Fibroblast of skin of right biceps (primary cell): ENCODE data around the gene UBE2L3.
"Not testable (repeated sequence)": the region's sequence is repeated elsewhere in the genome, so short reads cannot be mapped to it uniquely, and the experiment has no call there.

Experiments
- DNase-seq: peaks from one replicate; pipeline ENCODE4 v3.0.0-alpha.2; 2013

Gene UBE2L3

DNA sequence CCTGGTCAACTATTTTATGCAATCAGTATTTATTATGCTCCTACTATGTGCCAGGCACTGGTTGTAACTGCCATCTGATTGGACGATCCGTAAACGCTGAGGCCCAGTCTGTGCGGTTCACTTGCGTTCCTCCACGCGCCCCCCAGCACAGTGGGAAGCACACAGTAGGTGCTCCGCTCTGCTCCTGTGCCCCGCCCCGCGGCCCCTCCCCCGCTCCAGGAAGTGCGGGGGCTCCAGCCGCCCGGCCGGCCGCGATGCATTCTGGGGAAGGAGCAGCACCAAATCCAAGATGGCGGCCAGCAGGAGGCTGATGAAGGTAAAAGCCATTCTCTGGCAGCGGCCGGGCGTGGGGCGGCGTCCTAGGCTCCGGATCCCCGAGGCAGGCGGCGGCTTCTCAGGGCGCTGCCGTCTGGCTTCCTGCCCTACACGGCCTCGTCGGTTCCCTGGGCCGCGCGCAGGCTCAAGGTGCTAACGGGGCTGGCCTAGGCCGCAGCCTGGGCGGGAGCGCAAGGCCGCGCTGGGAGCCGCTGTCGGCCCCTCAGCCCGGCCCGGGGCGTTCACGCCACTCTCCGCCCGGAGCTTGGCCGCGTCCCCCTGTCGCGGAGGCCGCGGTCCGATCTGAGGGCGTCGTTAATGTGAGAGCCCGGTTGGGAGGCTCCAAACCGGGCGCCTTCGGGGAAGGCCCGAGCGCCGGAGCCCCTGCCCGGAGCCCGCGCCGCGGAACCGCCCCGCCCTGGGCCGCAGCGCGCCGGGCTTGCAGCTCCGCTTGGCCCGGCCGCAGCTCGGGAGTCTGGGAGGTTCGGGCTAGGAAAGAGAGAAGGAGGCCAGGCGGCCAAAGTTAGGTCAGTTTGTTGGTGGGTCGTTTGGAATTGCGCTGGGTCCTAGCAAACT, at the start of gene UBE2L3:
TSS of gene UBE2L3 (plus strand) at position 259 of the 891 bp plus-strand sequence. CDS start at position 290, 31 bp downstream.
- DNase-seq = peak; percentile 86

DNA sequence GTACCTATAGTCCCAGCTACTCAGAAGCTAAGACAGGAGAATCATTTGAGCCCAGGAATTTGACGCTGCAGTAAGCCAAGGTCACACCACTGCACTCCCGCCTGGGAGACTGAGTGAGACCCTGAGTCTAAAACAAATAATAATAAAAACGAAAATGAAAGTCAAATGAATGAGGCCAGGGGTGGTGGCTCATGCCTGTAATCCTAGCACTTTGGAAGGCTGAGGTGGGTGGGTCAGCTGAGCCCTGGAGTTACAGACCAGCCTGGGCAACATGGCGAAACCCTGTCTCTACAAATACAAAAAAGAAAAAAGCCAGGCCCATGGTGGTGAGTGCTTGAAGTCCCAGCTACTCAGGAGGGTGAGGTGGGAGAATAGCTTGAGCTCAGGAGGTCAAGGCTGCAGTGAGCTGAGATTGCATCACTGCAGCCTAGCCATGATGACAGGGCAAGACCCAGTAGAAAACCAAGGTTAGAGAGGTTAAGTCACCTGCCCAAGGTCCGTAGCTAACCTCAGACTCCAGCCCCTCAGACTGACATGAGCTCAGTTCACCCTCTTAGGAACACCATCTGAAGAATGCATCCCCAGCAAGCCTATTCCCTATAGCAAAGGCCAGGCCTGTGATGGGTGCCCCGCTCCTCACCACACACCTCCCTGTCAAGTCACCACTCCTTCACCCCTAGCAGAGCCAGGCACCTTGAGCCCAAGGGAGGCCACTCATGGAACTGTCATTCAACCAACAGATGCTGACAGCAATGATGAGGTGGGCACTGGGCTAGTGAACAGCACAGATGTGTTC, 40.6 kb upstream of the UBE2L3 start:
- DNase-seq = not testable (repeated sequence)

DNA sequence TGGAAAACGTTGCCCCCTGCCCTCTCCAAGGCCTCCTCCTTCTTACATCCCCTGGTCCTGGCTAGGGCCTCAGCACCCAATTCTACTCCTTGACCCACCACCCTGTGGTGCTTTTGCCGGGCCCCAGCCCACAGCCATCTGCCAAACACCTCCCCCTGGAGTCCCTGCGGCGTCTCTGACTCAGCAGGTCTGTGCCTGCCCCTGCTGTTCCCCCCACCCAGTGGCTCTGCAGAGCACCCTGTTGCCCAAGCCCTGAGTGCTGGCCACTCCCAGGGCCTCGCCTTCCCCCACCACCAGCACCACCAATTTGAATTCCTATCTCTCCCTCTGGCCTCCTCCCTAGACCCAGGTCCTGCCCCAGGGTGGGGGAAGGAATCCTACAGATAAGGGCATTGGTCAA, 36.0 kb upstream of the UBE2L3 start:
- DNase-seq = not testable (repeated sequence)

GRCh38 chr22:21532863-21533648, 34.5 kb upstream of the UBE2L3 start:
- DNase-seq = not testable (repeated sequence)

DNA sequence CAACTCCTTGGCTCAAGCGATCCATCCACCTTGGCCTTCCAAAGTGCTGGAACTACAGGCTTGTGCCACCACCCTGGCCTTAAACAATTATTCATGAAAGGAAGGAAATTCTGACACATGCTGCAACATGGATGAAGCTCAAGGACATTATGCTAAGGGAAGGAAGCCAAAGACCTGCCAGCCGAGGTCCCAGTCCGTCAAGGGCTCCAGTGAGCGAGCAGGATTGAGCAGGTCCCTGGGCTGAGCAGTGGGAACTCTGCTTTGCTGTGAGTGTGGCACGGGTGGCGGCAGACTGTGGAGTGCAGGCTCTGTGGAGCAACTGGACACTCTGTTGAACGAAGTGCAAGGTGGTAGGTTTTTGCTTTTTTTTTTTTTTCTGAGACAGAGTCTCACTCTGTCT, 27.7 kb upstream of the UBE2L3 start:
- DNase-seq = not testable (repeated sequence)

DNA sequence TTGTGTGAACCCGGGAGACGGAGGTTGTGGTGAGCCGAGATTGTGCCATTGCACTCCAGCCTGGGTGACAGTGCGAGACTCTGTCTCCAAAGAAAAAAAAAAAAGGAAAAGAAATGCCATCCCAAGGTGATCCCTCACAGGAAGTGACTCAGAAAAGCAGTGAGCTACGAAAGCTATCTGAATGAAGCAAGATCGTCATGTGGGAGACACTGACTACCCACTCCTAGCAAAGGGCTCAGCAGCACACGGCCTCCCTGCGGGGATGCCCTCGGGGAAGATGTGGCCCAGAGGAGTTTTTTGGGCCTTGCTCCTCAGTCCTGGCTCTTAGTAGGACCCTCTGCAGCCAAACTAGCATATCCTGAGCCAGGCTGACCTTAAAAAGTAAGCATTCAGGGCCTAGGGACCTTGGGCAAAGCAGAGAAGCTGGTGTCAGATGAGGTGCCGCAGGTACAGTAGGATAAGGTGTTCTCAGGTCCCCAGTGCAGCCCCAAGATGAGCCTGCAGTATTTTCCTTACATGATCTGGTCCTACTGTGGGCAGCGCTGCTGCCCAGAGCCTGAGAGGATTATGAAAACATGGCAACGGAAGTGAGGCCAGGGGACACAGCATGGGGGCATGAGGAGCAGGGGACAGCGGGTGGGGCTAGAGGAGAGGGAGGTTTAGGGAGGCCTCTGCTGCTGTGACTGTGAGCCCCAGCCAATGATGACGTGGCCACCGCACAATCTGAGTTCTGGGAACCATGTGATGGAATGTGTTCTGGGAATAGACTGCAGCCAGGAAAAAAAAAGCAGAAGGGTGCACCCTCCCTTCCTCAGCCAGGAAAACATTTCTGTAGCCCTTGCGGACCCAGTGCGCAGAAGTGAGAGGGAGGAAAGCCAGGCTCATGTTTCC, 22.8 kb upstream of the UBE2L3 start:
- not testable (repeated sequence) for DNase-seq

DNA sequence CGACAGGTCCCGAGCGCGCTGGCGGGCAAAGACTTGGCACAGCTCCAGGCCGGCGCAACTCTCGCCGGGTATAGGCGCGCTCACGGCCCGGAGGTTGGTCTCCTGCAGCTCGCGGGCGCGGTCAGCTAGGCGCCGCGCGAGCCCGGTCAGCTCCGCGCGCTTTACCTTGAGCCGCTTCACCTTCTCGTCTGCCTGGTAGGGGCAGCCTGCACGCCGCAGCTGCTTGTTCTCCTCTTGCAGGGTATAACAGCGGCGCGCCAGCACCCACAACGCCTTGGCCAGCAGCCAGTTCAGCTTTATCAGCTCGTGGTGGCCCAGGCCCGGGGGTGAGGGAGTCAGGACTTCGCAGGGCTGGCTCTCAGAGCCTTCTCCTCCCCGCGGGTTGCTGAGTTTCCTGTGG, 18.0 kb upstream of the UBE2L3 start:
- not testable (repeated sequence) for DNase-seq

- DNase-seq = not testable (repeated sequence)
Measured at GRCh38 chr22:21550008-21550677, 17.4 kb upstream of the UBE2L3 start.

GRCh38 chr22:21550678-21551047, 16.9 kb upstream of the UBE2L3 start:
- not testable (repeated sequence) for DNase-seq

DNA sequence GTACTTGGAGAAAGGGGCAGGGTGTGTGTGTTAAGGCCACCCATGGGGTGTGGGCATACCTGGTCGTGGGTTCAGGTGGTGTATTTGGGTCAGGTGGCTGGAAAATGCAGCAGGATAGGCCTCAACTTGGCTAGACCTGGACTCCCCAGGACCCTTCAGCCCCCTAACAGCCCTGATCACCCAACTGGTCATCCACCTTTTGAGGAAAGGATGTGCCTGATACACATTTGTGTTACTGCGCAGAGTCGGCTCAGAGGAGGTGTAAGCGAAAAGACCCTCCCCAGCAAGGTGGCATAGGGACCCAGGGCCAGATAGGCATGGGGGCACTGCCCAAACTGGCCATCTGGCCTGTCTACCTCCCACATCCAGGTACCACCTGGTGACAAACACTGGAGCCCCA, 16.2 kb upstream of the UBE2L3 start, which contains the start of gene RIMBP3C:
TSS of gene RIMBP3C (minus strand) at position 101 of the 400 bp plus-strand sequence. CDS start 485 bp downstream, outside the sequence.
- not testable (repeated sequence) for DNase-seq

GRCh38 chr22:21559345-21560125, 8.0 kb upstream of the UBE2L3 start:
- DNase-seq = not testable (repeated sequence)

- DNase-seq = not testable (repeated sequence)
Measured at GRCh38 chr22:21560657-21561056, 6.9 kb upstream of the UBE2L3 start.

DNA sequence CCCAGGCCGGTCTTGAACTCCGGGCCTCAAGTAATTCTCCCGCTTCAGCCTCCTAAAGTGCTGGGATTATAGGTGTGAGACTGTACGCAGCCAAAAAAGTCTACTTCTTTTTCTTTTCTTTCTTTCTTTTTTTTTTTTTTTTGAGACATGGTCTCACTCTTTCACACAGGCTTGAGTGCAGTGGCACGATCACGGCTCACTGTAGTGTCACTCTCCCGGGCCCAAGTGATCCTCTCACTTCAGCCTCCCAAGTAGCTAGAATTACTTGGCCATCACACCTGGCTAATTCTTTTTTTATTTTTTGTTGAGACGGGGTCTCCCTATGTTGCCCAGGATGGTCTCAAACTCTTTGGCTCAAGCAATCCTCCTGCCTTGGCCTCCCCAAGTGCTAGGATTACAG, 3.6 kb upstream of the UBE2L3 start:
- DNase-seq = no peak

- no peak for DNase-seq
Measured at GRCh38 chr22:21564411-21564810, 3.1 kb upstream of the UBE2L3 start.

GRCh38 chr22:21568347-21569075, 997 bp downstream of the UBE2L3 start:
- peak; percentile 37 for DNase-seq

DNA sequence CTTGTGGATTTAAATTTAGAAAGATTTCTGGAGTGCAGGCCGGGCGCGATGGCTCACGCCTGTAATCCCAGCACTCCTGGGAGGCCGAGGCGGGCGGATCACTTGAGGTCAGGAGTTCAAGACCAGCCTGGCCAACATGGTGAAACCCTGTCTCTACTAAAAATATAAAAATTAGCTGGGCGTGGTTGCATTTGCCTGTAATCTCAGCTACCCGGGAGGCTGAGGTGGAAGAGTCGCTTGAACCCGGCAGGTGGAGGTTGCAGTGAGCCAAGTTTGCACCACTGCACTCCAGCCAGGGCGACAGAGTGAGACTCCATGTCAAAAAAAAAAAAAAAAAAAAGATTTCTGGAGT, 1.5 kb downstream of the UBE2L3 start:
- not testable (repeated sequence) for DNase-seq

- no peak for DNase-seq
Measured at GRCh38 chr22:21569459-21570170, 2.1 kb downstream of the UBE2L3 start.

DNA sequence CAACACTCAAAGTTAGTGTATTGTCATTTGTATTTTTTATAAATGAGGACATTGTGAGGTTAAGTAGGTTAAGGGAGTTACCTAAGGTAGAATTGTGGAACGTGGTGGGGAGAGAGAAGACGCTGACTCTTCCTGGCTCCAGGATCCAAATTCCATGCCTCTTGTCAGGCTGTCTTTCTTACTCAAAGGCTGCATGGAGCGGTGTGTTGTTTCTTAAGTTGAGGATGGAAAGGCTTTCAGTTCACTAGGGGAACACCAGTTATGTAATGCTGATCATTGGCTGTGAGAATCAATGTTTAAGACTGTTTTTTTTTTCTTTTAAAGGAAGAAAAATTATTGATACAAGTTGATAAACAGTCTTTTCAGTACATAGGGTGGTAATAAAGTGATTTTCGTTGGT, 2.9 kb downstream of the UBE2L3 start:
- DNase-seq = no peak

DNA sequence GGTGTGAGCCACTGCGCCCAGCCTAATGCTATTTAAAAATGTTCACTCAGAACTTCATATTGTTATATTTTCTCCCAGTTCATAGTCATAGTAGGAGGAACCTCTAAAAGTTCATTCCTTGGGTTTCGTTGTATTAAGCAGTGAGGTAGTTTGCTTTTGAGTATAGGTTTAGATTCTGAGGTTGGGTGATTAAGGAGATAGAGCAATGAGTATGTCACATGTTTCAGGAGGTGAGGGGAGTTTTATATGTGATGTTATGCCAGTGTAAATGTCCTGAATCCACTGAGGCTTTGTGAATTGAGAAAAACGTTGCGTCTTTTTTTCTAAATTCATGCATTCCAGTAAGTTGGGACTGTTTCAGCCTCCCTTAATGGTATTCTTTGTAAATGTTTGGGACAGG, 4.2 kb downstream of the UBE2L3 start:
- DNase-seq = no peak
